Mucosa of rectum (tissue), 2 donors: Measurements from ENCODE around the gene HOPX.
"Not testable (repeated sequence)": the region's sequence is repeated elsewhere in the genome, so short reads cannot be mapped to it uniquely, and the experiment has no call there.

Source experiments
- H3K27ac ChIP-seq, 2 donors: one replicate each; pipeline ENCODE4 v1.7.0; 2013; ENCODE audit warnings: inconsistent platforms in 2 of 2, low read depth in 2 of 2, low read length in 2 of 2
- H3K27me3 ChIP-seq, 2 donors: one replicate each; pipeline ENCODE4 v1.7.0; 2013; ENCODE audit warnings: low read length in 2 of 2; ENCODE audit not compliant: control insufficient read depth in 2 of 2, insufficient read depth in 2 of 2
- H3K36me3 ChIP-seq, 2 donors: one replicate each; pipeline ENCODE4 v1.7.0; 2013; ENCODE audit warnings: low read length in 2 of 2; ENCODE audit not compliant: control insufficient read depth in 2 of 2, insufficient read depth in 2 of 2
- H3K4me1 ChIP-seq, 2 donors: one replicate each; pipeline ENCODE4 v1.7.0; 2013; ENCODE audit warnings: low read length in 2 of 2, mild to moderate bottlenecking in 1 of 2; ENCODE audit not compliant: control insufficient read depth in 2 of 2, insufficient read depth in 2 of 2
- H3K4me3 ChIP-seq, 2 donors: one replicate each; pipeline ENCODE4 v1.7.0; 2013; ENCODE audit warnings: low read length in 2 of 2
- H3K9ac ChIP-seq, 2 donors: one replicate each; pipeline ENCODE4 v1.7.0; 2013; ENCODE audit warnings: low read length in 2 of 2, low read depth in 1 of 2, mild to moderate bottlenecking in 1 of 2
- H3K9me3 ChIP-seq, 2 donors: one replicate each; pipeline ENCODE4 v1.7.0; 2013; ENCODE audit warnings: low read length in 2 of 2; ENCODE audit not compliant: control insufficient read depth in 2 of 2
- donor health status: healthy.
- donor health status: Normal muscosa, but diverticular disease.

The HOPX gene

DNA sequence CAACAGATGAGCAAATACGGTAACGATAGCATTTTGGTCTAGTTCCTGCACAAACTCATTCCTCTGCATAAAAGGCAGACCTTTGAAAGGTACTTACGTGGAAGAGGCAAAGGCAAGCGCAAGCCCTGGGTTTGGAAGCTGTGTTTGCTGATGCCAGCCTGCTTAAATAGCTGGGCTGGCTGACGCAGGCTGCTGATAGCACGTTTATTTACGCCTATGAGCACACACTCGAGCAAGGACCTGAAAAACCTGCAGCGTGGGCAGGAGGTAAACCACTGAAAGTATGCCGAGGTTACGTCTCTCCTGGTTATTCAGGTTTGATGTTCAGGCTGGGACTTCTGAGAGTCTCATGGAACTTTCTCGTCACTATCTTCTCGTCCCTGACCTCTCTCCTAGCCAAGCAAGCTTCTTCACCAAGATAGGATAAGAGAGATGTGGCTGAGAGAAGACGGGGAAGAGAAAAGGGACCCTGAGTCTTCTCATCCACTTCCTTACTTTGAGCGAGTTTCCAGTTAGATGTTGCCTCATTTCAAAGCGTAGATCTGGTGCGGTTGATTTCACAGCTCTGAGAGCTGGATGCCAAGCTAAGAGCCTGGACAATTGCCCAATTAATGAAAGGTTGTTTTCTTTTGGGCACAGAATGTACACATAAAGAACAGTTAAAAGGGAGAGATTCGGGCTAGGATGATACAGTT lies at the start of gene HOPX:
HOPX (minus strand) TSS at position 139 of the 695 bp plus-strand sequence. CDS start 23,480 bp downstream, outside the sequence.
- no peak within 1 kb of the TSS for H3K9ac ChIP-seq
- H3K27me3 ChIP-seq, result peaks cover 0 to 8% of the 10 kb centered on the region in 2 donors
- peak within 1 kb of the TSS in 1 of 2 donors; percentile 53 for H3K4me3 ChIP-seq
- no peaks in the 10 kb centered on the region for H3K36me3 ChIP-seq
- H3K9me3 ChIP-seq, result no peaks in the 10 kb centered on the region
- H3K27ac ChIP-seq, result no peak within 1 kb of the TSS
- H3K4me1 ChIP-seq, result peaks cover 0 to 3% of the 10 kb centered on the region in 2 donors

GRCh38 chr4:56730097-56730496 lies 49.0 kb upstream of the HOPX start:
- no peaks in the 10 kb centered on the region for H3K27me3 ChIP-seq

GRCh38 chr4:56728512-56728911 lies 47.4 kb upstream of the HOPX start:
- Histone ChIP-seq H3K27me3 (no peaks in the 10 kb centered on the region), H3K4me1 (no peaks in the 10 kb centered on the region), H3K9ac (no peak overlapping the region), H3K36me3 (no peaks in the 10 kb centered on the region), H3K4me3 (no peak overlapping the region), H3K27ac (no peak overlapping the region), H3K9me3 (no peaks in the 10 kb centered on the region)

More at GRCh38 chr4:56730097-56730496, 49.0 kb upstream of the HOPX start:
- Histone ChIP-seq H3K27ac (no peak overlapping the region), H3K4me1 (no peaks in the 10 kb centered on the region), H3K9me3 (no peaks in the 10 kb centered on the region), H3K36me3 (no peaks in the 10 kb centered on the region), H3K9ac (no peak overlapping the region), H3K4me3 (no peak overlapping the region)

DNA sequence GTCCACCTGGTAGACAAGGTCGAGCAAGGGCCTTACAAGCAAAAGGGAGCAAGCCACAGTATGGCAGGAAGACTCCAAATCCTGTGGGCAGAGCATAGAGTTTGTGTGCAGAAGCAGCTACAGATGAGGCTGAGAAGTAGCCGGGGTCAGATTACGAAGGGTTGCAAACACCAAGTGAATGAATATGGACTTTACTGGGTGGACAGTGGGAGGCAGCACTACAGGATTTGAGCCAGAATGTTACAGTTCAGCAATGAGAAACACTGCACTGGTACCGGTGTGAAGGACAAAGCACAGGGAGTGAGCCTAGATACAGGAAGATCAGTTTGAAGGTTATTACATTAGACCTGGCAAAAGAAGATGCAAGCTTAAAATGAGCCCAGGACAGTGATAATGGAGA lies 46.1 kb upstream of the HOPX start:
- no peaks in the 10 kb centered on the region for H3K9me3 ChIP-seq
- H3K27me3 ChIP-seq, result no peaks in the 10 kb centered on the region
- no peaks in the 10 kb centered on the region for H3K4me1 ChIP-seq

DNA sequence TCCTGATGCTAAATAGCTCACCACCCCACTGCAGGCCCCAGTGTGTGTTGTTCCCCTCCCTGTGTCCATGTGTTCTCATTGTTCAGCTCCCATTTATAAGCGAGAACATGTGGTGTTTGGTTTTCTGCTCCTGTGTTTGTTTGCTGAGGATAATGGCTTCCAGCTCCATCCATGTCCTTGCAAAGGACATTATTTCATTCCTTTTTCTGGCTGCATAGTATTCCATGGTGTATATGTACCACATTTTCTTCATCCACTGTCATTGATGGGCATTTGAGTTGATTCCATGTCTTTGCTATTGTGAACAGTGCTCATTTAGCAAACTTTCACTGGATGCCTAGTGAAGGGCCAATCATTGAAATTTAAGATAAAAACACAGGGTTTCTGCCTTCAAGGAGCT lies 45.5 kb upstream of the HOPX start:
- H3K27ac ChIP-seq, H3K36me3 ChIP-seq, H3K4me3 ChIP-seq, H3K27me3 ChIP-seq, H3K9ac ChIP-seq, H3K9me3 ChIP-seq, H3K4me1 ChIP-seq: not testable (repeated sequence)

More for the DNA sequence above, 46.1 kb upstream of the HOPX start:
- Histone ChIP-seq H3K9ac (no peak overlapping the region), H3K27ac (no peak overlapping the region), H3K36me3 (no peaks in the 10 kb centered on the region), H3K4me3 (no peak overlapping the region)

DNA sequence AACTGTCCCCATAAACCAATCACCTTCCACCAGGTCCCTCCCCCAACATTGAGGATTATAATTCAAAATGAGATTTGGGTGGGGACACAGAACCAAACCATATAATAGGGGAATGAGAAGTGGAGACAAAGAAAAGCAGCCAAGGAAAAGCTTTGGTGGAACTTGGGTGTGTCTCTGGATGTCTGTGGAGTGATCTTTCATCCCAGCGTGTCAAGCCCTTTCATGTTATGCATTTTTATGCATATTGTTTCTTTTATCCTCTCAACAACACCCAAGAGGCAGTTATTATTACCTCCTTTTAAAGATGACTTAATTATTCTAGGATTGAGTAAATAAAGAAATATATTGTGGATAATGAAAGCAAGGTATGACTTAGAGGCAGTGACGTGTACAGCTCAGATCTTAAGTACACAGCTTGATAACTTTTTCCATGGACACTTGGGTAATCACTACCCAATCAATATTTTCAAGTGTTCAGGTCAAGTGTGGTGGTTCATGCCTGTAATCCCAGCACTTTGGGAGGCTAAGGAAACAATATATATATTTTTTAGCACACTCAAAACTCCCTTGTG lies 42.6 kb upstream of the HOPX start:
- H3K9me3 ChIP-seq, result no peaks in the 10 kb centered on the region
- H3K4me3 ChIP-seq, result no peak overlapping the region
- H3K36me3 ChIP-seq, result no peaks in the 10 kb centered on the region
- no peaks in the 10 kb centered on the region for H3K4me1 ChIP-seq
- no peaks in the 10 kb centered on the region for H3K27me3 ChIP-seq
- H3K9ac ChIP-seq, result no peak overlapping the region
- no peak overlapping the region for H3K27ac ChIP-seq

- Histone ChIP-seq H3K4me1 (no peaks in the 10 kb centered on the region), H3K9me3 (no peaks in the 10 kb centered on the region), H3K36me3 (no peaks in the 10 kb centered on the region), H3K9ac (no peak overlapping the region), H3K27ac (no peak overlapping the region), H3K4me3 (no peak overlapping the region), H3K27me3 (no peaks in the 10 kb centered on the region)
Measured at GRCh38 chr4:56723201-56723605, 42.1 kb upstream of the HOPX start.

DNA sequence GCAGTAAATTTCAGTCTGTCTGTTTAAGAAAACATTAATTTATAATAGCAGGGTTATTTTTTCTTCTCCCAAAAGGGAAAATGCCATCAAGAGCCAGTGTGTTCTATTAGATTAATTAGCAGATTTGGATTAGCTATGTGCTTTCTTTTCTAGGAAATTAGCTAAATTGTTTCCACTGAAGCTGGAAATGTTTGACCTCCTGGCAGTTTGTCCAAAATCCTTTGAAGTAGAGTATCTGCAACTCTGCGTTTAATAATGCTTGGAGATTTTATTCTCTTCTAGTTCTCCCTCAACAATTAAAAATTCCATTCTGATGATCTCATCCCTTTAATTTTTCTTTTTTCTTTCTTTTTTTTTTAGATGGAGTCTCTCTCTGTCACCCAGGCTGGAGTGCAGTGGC lies 27.1 kb upstream of the HOPX start:
- H3K36me3 ChIP-seq, result no peaks in the 10 kb centered on the region
- no peak overlapping the region for H3K4me3 ChIP-seq
- H3K9ac ChIP-seq, result no peak overlapping the region
- H3K4me1 ChIP-seq, result no peaks in the 10 kb centered on the region
- no peaks in the 10 kb centered on the region for H3K27me3 ChIP-seq
- H3K27ac ChIP-seq, result no peak overlapping the region
- H3K9me3 ChIP-seq, result no peaks in the 10 kb centered on the region

- Histone ChIP-seq H3K4me3 (no peak overlapping the region), H3K9ac (no peak overlapping the region), H3K9me3 (no peaks in the 10 kb centered on the region), H3K4me1 (no peaks in the 10 kb centered on the region), H3K36me3 (no peaks in the 10 kb centered on the region), H3K27ac (no peak overlapping the region), H3K27me3 (no peaks in the 10 kb centered on the region)
Measured at GRCh38 chr4:56705966-56706365, 24.9 kb upstream of the HOPX start.

DNA sequence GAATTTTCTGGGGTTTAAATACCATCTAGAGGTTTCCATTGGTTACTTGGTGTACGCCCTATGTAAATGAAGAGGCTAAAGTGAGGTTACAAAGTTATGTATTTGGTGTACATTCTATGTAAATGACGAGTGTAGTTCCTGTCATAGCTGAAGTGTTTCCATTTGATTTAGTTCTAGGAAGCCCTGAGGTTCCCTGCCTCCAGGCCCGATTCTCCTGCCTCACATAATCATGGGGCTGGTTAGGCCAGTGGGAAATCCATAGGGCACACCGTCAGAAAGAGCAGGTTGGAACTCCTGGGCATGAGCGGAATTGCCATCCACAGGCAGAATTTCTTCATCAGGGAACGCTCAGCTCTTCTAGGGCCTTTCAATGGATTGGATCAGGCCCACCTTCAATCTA lies 24.2 kb upstream of the HOPX start:
- Histone ChIP-seq H3K27me3 (no peaks in the 10 kb centered on the region), H3K4me1 (no peaks in the 10 kb centered on the region), H3K9me3 (no peaks in the 10 kb centered on the region), H3K27ac (no peak overlapping the region), H3K9ac (no peak overlapping the region), H3K36me3 (no peaks in the 10 kb centered on the region), H3K4me3 (no peak overlapping the region)
